GM12864 (cell line): ENCODE data around the gene SBK1.

ENCODE experiments used
- DNase-seq: peaks from one replicate; pipeline ENCODE4 v3.0.0-alpha.2; 2011; ENCODE audit warnings: low read depth
- H3K4me3 ChIP-seq: 2 replicates; pipeline ENCODE4 v1.5.1; 2011; ENCODE audit warnings: mild to moderate bottlenecking, low read depth, low read length, control low read depth
- CTCF ChIP-seq: IDR thresholded peaks from 2 replicates; pipeline ENCODE4 v1.5.1; 2011; ENCODE audit warnings: low read depth, mild to moderate bottlenecking, moderate library complexity, low read length, control low read depth, inconsistent platforms; ENCODE audit errors: missing control alignments

SBK1 gene

GRCh38 chr16:28311913-28312312 is 19.6 kb downstream of the SBK1 start:
- TF ChIP-seq CTCF, result no peak

GRCh38 chr16:28312327-28312726 is 20.0 kb downstream of the SBK1 start:
- DNase-seq, result no peak
- TF ChIP-seq CTCF, result no peak
- H3K4me3 ChIP-seq, result no peak overlapping the region

More at GRCh38 chr16:28311913-28312312, 19.6 kb downstream of the SBK1 start:
- no peak for DNase-seq
- no peak overlapping the region for H3K4me3 ChIP-seq

GRCh38 chr16:28313587-28313986 is 21.3 kb downstream of the SBK1 start:
- no peak overlapping the region for H3K4me3 ChIP-seq
- DNase-seq, result no peak
- no peak for TF ChIP-seq CTCF

- H3K4me3 ChIP-seq, result no peak overlapping the region
- no peak for DNase-seq
- no peak for TF ChIP-seq CTCF
Observed at GRCh38 chr16:28316054-28316453, 23.7 kb downstream of the SBK1 start.

GRCh38 chr16:28317040-28317880 is 24.9 kb downstream of the SBK1 start:
- H3K4me3 ChIP-seq, result no peak overlapping the region
- DNase-seq, result no peak
- peak; percentile 89 for TF ChIP-seq CTCF

GRCh38 chr16:28318042-28318744 is 25.9 kb downstream of the SBK1 start:
- TF ChIP-seq CTCF, result peak; percentile 2

More at GRCh38 chr16:28318042-28318744, 25.9 kb downstream of the SBK1 start:
- DNase-seq, result no peak
- H3K4me3 ChIP-seq, result no peak overlapping the region
